HG02798 (cell line): ENCODE results near the gene CLIC5.

Experiments
- ATAC-seq: cut with Tn5 transposase; IDR thresholded peaks from one replicate; pipeline ENCODE4 v1.9.1; 2021; ENCODE audit warnings: mild to moderate bottlenecking; ENCODE audit not compliant: unreplicated experiment, poor library complexity

Gene CLIC5

GRCh38 chr6:45967363-45967762 is 48.3 kb downstream of the CLIC5 start:
- no peak for ATAC-seq

- peak; percentile 57 for ATAC-seq
These were observed 48.9 kb downstream of the CLIC5 start for GRCh38 chr6:45966797-45967196.

- no peak for ATAC-seq
These were observed 49.3 kb downstream of the CLIC5 start for GRCh38 chr6:45966340-45966739.

GRCh38 chr6:45965792-45966191 is 49.9 kb downstream of the CLIC5 start:
- ATAC-seq = no peak

GRCh38 chr6:45965007-45965406 is 50.7 kb downstream of the CLIC5 start:
- ATAC-seq = no peak

- no peak for ATAC-seq
These were observed 51.4 kb downstream of the CLIC5 start for GRCh38 chr6:45964300-45964699.

GRCh38 chr6:45963896-45964295 is 51.8 kb downstream of the CLIC5 start:
- ATAC-seq = no peak

GRCh38 chr6:45961125-45961524 is 54.5 kb downstream of the CLIC5 start:
- no peak for ATAC-seq

GRCh38 chr6:45959534-45960145 is 56.0 kb downstream of the CLIC5 start:
- no peak for ATAC-seq

GRCh38 chr6:45956663-45957062 is 59.0 kb downstream of the CLIC5 start:
- no peak for ATAC-seq

- ATAC-seq = no peak
These were observed 59.5 kb downstream of the CLIC5 start for GRCh38 chr6:45956176-45956575.

GRCh38 chr6:45955597-45955996 is 60.1 kb downstream of the CLIC5 start:
- ATAC-seq = no peak

- ATAC-seq = no peak
These were observed 63.1 kb downstream of the CLIC5 start for GRCh38 chr6:45952546-45952945.

- ATAC-seq = no peak
These were observed 63.5 kb downstream of the CLIC5 start for GRCh38 chr6:45952168-45952529.

GRCh38 chr6:45951321-45952167 is 64.1 kb downstream of the CLIC5 start:
- no peak for ATAC-seq

GRCh38 chr6:45949256-45949655 is 66.4 kb downstream of the CLIC5 start:
- no peak for ATAC-seq

GRCh38 chr6:45947807-45948206 is 67.9 kb downstream of the CLIC5 start:
- ATAC-seq = no peak

GRCh38 chr6:45946887-45947286 is 68.8 kb downstream of the CLIC5 start:
- no peak for ATAC-seq

- no peak for ATAC-seq
These were observed 69.3 kb downstream of the CLIC5 start for GRCh38 chr6:45946352-45946751.

GRCh38 chr6:45942953-45943352 is 72.7 kb downstream of the CLIC5 start:
- ATAC-seq = no peak

- ATAC-seq = no peak
These were observed 81.8 kb downstream of the CLIC5 start for GRCh38 chr6:45933855-45934254.

- no peak for ATAC-seq
These were observed 84.4 kb downstream of the CLIC5 start for GRCh38 chr6:45931232-45931631.
